ENCODE measurements around the gene SRP68.

SRP68 gene

GRCh38 chr17:76005263-76006149 lies 66.8 kb downstream of the SRP68 start:
- TF ChIP-seq ARNTL (CRISPR knock-in tag; IDR thresholded peaks at IDR 0.05; ENCODE audit: borderline replicate concordance, low read depth) (no peak), CSRNP3 (CRISPR knock-in tag; IDR thresholded peaks at IDR 0.05) (no peak), ZNF8 (CRISPR knock-in tag; IDR thresholded peaks at IDR 0.05) (no peak), ZNF565 (CRISPR knock-in tag; conservative IDR thresholded peaks at IDR 0.05; ENCODE audit: low read depth) (no peak), TSHZ2 (CRISPR knock-in tag; IDR thresholded peaks at IDR 0.05) (no peak), OSR1 (CRISPR knock-in tag; IDR thresholded peaks at IDR 0.05) (no peak), POU6F1 (CRISPR knock-in tag; IDR thresholded peaks at IDR 0.05; ENCODE audit: borderline replicate concordance, low read depth) (no peak), RARB (CRISPR knock-in tag; IDR thresholded peaks at IDR 0.05) (no peak), GLIS3 (CRISPR knock-in tag; IDR thresholded peaks at IDR 0.05) (no peak), ESRRG (CRISPR knock-in tag; IDR thresholded peaks at IDR 0.05) (no peak), CREB5 (CRISPR knock-in tag; IDR thresholded peaks at IDR 0.05; ENCODE audit: low read depth) (no peak), ZNF70 (CRISPR knock-in tag; IDR thresholded peaks at IDR 0.05) (no peak), PPARA (CRISPR knock-in tag; IDR thresholded peaks at IDR 0.05; ENCODE audit: borderline replicate concordance) (no peak), ZFP3 (CRISPR knock-in tag; IDR thresholded peaks at IDR 0.05) (no peak), CSDC2 (CRISPR knock-in tag; IDR thresholded peaks at IDR 0.05) (no peak), PATZ1 (CRISPR knock-in tag; IDR thresholded peaks at IDR 0.05; ENCODE audit: borderline replicate concordance) (no peak), TOX (CRISPR knock-in tag; IDR thresholded peaks at IDR 0.05; ENCODE audit: borderline replicate concordance) (no peak), SNAI2 (CRISPR knock-in tag; IDR thresholded peaks at IDR 0.05) (no peak)
- peak; percentile 80 for ATAC-seq

- TF ChIP-seq ZFP30 (CRISPR knock-in tag; IDR thresholded peaks at IDR 0.05): no peak
- no peak for TF ChIP-seq GLIS3 (CRISPR knock-in tag; IDR thresholded peaks at IDR 0.05)
- peak; percentile 11 for ATAC-seq
Measured at GRCh38 chr17:76004750-76005262, 67.5 kb downstream of the SRP68 start.

GRCh38 chr17:76003915-76004314 lies 68.4 kb downstream of the SRP68 start:
- ATAC-seq: no peak
- TF ChIP-seq CREB5 (CRISPR knock-in tag; IDR thresholded peaks at IDR 0.05; ENCODE audit: low read depth): no peak
